ENCODE results near the gene KCNC1.

GRCh38 chr11:17814546-17814945 lies 80.0 kb downstream of the KCNC1 start:
- TF ChIP-seq POLR2A (conservative IDR thresholded peaks at IDR 0.05) (no peak), SP1 (CRISPR knock-in tag; IDR thresholded peaks at IDR 0.05) (no peak), ZNF133 (CRISPR knock-in tag; IDR thresholded peaks at IDR 0.05) (no peak), ZNF274 (IDR thresholded peaks at IDR 0.05; ENCODE audit: borderline replicate concordance, low read depth, low read length) (no peak), MEIS2 (IDR thresholded peaks at IDR 0.05; ENCODE audit: partially characterized antibody) (no peak), HMGXB4 (CRISPR knock-in tag; IDR thresholded peaks at IDR 0.05) (no peak), ZNF586 (CRISPR knock-in tag; conservative IDR thresholded peaks at IDR 0.05) (no peak), MAX (CRISPR knock-in tag; IDR thresholded peaks at IDR 0.05) (no peak), BCLAF1 (IDR thresholded peaks at IDR 0.05; ENCODE audit: borderline replicate concordance in 1 of 2, control insufficient read depth in 1 of 2, low read depth in 2 of 2, low read length in 1 of 2) (no peak), RBM17 (IDR thresholded peaks at IDR 0.05; ENCODE audit: borderline replicate concordance, low read depth, low read length) (no peak), RAD21 (CRISPR knock-in tag; conservative IDR thresholded peaks at IDR 0.05 in 1 of 2, IDR thresholded peaks at IDR 0.05 in 1 of 2) (no peak)

All from K562 (cell line).